Measurements from ENCODE around the gene PAIP2.
"Not testable (repeated sequence)": the region's sequence is repeated elsewhere in the genome, so short reads cannot be mapped to it uniquely, and the experiment has no call there.

PAIP2 gene, protein sequence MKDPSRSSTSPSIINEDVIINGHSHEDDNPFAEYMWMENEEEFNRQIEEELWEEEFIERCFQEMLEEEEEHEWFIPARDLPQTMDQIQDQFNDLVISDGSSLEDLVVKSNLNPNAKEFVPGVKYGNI

DNA sequence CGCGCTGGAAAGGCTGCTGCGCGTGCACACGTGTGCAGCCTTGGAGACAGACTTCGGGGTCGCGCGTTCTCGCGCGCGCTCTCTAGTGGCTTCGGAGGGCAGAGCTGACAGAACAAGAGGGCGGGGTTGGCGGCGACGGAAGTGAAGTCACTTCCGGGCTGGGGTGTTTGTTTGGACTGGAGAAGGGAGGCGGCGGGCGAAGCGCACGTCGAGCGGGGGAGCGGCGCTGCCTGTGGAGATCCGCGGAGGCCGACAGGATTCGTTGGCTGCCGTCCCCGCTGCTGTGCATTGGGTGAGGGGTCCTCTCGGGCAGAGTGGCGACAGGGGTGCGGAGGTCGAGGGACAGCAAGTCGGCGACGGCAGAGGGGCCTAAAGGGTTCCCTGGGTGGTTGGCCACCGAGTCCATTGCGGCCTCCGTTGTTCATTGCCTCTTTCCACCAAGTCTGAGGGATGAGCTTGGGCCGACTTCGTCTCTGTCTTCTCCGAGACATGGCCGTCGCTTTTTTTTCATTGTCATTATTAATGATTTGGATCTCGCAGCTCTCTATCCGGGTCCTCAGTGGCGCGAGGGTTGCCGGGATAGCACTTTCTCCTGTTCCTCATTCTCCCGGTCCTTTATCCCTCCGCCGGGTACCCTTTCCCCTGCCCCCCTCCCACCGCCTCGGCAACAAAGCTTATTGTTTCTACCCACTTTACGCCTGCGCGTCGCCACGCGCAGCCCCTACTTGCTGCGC is at the start of gene PAIP2:
PAIP2 (plus strand) TSS at position 166 of the 734 bp plus-strand sequence. CDS start 21,931 bp downstream, outside the sequence.
- peak; percentile 97 for DNase-seq

DNA sequence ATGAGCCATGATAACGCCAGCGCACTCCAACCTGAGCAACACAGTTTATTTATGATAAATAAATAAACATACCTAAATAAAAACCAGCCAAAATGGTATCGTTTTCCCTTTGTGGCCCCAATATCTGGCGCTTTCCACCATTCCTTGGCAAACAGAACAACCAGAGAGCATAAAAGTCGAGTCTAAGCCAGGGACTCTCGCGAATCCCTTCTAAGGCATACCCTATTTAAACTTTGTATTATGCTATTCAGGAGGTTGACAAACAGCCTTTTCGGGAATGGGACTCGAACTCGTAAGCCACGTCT is 48.5 kb upstream of the PAIP2 start:
- DNase-seq, result no peak

DNA sequence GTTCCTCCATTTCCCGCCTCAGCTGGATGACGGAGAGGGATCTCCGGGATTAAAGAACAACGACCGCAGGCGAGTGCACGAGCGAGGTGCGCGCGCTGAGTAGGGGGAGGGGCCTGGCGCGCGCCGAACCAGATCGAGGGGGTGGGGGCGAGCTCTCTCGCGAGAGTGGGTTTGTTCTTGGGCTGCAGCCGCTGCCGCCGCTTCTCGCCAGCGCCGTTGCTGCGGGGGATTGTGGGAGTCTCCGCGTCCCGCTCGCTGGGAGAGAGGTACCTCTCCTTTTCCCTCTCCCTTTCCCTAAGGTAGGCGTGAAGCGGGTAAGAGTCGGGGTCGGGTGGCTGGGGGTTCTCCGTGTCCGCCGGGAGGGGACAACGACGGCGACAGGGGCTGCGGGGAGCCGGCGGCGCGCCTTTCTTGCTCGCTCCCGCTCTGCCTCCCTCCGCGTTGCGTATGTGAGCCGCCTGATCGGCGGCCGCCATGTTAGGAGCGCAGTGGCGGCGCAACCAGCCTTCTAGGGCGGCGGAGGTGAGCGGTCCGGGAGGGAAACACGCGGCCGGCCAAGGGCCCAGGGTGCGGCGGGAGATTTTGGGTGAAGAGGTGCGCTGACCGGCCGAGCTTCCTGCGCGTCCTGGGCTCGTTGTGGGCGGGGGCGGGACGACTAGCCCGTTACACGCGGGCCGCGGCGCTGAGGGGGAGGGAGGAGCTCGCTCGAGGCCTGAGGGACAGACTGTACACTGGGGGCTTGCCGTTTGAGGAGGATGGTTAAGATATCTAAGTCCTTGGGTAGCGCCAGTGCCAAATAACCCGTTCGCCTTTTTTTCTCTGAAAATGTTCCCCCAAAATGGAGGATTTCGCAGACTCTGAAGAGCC is 47.9 kb upstream of the PAIP2 start, which contains the start of gene MATR3:
MATR3 (plus strand) TSS at position 234 of the 867 bp plus-strand sequence. CDS start 13,676 bp downstream, outside the sequence.
- peak; percentile 93 for DNase-seq

DNA sequence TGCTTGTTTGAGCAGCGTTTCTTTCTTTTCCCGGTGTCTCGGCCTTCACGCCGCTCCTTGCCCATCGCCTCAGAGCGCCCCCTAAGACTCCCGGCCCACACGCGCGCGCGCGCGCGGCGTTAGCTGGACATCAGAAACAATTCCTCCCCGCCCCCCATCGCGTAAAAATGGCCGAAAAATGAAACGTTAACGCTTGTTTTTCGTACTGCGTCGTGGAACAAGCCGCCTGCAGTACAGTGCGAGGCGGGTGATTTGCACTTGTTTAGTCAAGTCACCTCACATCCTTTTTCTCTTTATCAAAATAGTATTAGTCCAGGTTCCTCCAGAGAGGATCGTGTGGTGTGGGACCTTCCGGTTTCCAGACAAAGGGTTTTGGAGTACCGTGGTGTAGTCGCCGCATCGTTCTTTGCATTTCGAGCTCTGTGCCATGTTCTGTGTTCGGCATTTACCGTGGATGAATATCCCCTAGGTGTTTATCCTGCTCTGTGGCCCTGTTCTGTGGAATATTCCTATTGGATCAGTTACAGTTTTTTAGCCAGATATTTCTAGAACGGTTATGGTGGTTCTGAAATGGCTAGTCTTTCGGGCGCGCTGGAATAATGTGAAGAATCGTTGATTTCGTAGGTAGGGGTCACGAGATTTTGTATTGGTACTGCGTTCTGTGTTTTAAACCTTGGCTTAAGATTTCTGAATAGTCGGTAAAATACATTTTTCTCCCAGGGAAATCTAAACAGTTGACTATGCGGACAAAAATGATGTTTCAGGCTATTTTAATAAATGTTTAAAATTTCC is 47.1 kb upstream of the PAIP2 start:
- DNase-seq, result peak; percentile 66

DNA sequence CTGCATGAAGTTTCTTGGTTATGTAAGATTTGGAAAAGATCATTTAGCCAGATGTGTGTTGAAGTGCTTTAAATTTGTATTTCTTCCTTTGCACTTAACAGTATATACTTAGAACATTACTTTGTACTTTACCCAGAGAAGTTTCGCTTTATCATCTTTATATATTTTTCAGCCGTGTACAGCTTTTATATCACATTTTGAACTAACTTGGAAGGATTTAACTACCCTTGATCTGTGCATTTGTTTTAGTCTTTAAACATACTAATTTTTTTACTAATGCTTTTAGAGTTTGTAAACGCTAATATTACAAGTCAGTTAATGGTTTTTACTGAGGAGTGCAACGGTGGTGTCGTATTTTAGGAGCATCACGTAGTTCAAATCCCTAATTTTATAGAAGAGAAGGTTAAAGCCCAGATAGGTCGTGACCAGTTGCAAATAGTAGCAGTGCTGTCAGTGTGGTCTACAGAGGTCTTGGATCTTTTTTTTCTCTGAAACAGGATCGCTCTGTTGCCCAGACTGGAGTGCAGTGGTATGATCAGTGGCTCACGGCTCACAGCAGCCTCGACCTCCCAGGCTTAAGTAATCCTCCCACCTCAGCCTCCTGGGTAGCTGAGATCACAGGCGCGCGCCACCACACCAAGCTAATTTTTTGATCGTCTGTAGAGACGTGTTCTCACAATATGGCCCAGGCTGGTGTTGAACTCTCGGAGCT is 46.2 kb upstream of the PAIP2 start:
- no peak for DNase-seq

DNA sequence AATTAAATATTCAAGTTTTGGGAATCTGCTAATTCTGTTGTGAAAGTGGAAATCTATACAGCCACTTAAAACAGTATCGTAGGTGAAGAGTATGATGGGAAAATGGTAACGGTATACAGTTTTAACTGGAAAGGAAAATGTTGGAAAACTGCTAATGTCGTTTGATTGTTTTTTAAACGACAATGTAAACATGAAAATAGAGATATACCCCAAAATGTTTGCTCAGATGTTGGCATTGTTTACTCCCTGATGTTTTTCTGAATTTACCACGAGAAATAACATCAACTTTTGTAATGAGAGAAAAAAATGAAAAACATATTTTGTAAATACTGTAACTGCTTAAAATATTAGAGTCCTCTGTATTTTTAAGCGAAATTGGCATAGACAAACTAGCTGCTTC is 45.5 kb upstream of the PAIP2 start:
- DNase-seq, result no peak

DNA sequence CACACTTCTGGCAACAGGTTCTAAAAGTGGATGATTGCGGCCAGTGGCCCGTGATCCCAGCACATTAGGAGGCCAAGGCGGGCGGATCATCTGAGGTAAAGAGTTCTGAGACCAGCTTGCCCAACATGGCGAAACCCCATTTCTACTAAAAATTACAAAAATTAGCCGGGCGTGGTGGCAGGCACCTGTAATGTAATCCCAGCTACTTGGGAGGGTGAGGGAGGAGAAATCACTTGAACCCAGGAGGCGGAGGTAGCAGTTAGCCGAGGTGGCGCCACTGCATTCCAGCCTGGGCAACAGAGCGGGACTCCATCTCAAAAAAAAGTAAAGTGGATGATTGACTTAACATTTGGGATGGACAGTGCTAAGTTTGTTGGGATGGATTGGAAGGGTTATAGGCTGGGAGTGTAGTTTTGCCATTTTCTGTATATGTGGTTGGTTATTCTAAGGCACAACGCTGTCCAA is 44.8 kb upstream of the PAIP2 start:
- DNase-seq, result no peak

DNA sequence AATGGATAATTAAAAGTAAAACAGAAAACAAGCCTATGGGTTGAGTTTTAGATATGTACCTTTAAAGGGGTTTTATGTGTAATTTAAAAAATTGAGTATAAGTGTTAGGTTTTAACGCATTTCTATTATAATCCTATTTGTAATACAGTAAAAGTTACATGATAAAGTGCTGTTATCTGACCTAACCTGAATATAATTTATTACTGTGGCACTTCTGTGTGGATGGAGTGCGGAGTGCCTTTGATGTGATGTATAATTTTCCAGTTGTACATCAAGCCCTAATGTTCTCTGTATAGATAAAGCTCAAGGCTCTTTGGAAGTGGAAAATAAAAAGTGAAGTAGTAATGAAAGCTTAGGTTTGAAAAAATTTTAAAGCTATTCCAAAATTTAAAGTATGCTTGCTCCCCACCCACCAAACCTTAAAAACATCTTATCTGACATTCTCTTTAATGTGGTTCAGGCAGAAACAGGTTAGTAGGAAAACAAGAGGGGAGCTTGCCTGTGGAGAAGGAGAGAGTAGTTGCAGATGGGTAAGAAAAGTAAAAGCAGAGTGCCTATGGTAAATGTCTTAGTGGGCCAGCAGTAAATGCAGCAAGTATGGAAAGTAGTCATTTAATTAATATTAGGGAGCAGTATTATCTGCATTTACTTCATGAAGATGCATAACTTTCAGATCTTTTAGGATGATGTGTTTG is 44.1 kb upstream of the PAIP2 start:
- no peak for DNase-seq

DNA sequence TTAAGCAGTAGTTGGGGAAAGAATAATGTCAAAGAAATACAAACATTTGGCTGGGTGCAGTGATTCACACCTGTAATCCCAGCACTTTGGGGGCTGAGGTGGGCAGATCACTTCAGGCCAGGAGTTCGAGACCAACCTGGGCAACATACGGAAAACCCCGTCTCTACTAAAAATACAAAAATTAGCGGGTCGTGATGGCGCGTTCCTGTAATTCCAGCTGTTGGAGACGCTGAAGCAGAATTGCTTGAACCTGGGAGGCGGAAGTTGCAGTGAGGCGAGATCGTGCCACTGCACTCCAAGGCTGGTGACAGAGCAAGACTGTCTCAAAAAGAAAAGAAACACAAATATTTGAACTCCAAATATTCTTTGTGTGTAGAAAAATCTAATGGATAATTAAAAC is 43.4 kb upstream of the PAIP2 start:
- DNase-seq, result no peak

DNA sequence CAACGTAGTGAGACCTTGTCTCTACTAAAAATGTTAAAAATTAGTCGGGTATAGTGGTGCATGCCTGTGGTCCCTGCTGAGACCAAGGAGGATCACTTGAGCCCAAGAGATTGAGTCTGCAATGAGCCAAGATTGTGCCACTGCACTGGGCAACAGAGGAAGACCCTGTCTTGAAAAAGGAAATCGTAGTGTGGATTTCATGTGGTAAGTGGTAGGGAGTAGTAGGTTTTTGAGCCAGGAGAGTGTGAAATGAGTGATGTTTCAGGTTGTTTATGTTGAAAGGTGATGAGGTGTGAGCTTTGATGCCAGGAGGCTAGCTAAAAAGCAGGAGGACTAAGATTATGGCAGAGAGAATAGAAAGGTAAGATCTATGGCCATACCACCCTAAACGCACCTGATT is 42.2 kb upstream of the PAIP2 start:
- no peak for DNase-seq

DNA sequence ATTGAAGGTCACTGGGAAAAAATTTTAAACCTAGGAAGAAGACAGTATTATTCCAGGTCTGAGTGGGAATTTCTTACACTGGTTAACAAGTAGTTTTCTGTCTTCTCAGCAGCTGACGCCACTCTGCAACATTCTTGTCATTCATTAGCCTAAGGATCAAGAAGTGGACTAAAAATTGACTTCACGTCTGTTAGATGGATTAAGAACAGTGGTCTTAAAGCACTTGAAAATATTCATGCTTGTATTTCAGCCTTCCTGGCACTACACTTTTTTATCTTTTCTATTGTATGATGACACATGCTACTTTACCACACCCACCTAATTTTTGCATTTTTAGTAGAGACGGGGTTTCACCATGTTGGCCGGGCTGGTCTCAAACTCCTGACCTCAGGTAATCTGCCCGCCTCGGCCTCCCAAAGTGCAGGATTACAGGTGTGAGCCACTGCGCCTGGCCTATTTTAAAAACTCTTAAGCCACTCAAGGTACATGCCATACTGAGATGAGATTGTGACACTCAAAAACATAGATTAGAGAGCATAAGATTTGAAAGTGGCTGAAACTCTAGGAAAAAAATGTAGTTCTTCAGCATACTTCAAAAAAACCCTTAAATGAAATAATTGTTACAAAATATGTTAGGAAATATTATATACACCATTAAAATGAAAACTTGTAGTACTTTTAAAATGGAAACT is 39.7 kb upstream of the PAIP2 start:
- DNase-seq, result no peak

DNA sequence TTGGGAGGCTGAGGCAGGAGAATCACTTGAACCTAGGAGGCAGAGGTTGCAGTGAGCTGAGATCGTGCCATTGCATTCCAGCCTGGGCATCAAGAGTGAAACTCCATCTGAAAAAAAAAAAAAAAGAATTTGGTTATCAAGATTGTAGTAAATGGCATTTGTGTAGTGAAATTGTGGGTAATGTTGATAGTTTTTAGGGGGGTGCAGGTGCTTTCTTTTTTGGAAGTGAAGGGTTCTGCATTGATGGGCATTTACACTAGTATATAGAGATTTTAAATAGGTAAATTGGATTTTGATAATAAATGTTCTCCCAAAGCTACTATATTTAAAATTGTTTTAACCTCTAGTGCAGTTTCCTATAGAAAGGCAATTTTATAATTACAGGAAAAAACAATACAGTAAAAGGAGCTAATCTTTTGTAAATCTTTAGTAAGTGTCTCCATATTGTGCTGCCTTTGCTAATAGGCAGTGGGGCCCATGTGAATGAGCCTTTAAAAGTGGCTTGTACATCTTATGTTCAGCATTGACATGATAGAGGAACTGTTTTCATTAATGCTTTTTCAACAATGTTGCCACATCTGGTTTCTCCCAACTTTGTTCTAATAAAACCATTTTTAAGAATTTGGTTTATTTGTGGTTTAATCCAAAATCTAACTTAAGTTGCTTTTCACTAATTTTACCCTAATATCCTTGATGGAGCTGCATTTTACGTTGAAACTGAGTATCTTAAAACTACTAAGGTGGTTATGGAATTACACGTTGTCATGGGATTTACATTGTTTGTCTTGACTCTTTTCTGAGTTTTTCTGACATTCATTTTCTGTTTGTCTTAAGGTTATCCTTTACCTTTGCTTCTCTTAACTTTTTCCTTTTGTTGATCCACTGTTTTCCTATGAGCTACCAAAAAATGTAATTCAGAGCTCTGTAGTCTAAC is 37.0 kb upstream of the PAIP2 start:
- DNase-seq, result no peak

DNA sequence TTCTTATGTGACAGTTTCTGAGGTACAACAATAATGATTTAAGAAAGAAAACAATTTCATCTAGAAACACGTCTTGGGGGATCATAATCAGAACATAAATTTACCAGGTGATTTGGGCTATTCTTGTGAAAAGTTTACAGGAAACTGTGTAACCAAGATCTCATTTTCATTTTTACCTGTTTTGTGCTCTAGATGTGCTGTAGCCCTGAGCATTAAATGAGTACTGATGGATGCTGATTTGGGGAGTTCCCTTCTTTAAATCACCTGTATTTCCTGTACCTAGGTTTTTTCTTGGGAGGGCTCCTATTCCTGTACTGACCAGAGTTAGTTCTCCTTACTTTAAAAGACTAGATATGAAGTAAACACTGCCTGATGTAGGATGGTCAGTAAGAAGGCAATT is 35.5 kb upstream of the PAIP2 start:
- DNase-seq, result no peak

DNA sequence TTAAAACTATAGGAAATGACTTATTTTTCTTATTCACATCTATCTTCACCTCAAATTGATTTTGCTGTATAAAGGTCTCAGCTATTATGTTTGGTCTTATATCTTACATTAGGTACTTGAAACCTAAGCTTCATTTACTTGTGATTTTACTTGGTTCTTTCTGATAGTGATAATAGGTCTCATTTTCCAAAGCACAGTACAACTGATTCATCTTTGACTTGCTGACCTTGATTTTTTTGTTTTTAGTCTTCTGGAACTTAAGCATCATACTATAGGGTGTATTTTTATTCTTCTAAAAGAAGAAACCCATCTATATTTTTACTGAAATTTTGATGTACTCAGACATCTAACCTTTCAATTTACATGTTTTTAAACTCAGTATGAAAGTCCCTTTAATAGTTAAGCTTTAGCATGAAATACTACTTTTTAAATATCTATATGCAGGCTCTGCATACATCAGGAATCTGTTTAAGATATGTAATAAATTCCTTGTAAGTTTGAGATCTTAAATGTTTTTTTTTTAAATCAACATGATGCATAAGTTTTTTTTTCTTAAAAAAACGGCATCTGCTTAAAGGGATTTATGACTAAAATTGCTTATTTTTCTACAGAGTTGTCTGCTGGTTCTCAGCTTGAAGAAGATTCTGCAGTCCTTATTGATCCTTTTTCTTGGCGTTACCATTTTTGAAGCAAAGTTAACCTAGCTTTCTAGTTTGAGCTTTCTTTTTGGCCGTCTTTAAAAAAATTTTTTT is 34.9 kb upstream of the PAIP2 start:
- DNase-seq, result no peak

DNA sequence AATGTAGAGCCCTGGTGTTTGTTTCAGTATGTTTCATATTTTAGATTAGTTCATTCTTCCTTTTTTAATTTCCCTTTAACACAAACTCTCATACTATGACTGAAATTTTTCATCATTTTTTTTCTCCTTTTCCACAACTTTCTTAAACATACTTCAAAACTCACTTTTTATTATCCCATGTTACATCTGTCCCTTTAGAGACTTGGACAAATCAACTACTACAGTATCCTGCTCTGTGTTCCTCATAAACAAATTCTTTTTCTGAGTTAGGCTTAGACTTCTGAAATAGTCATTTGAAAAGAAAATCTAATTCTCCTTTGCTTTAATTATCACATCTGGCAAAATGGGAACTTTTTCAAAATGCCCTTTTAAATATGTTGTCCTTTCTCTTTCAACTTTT is 32.9 kb upstream of the PAIP2 start:
- DNase-seq, result no peak

DNA sequence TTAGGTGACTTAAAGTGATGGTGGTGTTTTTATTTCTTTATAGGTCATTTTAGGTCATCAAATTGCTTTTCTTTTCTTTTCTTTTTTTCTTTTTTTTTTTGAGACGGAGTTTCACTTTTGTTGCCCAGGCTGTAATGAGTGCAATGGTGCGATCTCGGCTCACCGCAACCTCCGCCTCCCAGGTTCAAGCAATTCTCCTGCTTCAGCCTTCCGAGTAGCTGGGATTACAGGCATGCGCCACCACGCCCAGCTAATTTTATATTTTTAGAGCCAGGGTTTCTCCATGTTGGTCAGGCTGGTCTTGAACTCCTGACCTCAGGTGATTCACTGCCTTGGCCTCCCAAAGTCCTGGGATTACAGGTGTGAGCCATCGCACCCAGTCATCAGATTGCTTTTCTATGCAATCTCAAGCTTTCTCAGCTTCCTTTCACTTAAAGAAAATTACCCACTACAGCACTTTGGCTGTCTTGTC is 30.9 kb upstream of the PAIP2 start:
- not testable (repeated sequence) for DNase-seq

DNA sequence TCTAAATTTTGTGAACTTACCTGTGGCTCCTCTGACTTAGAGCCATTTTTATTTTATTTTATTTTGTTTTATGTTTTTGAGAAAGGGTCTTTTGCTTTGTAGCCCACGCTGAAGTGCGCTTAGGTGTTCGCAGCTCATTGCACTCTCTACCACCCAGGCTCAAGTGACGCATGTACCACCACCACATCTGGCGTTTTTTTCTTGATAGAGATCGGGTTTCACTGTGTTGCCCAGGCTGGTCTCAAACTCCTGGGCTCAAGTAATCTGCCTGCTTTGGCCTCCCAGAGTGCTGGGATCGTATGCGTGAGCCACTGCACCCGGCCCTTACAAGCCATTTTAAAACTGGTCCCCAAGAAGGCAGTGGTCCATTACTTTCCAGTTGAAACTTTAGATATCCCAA is 29.6 kb upstream of the PAIP2 start:
- DNase-seq, result no peak

DNA sequence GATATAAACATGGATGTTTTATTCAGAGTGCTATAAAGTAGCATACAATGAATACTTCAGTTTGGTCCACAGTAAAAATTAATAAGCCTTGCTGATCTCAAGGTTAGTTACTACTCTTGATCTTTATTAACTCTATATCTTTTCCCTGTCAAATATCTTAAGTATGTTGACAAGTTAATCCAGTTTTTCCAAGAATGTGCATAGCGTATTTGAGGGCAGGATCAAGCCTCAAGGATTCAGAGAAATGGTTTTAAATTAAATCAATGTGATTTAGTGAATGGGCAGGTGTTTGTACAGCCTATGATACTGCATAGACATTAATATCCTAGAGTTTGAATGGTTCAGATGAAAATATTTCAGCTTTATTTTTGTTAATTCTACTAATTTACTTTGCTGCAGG is 27.4 kb upstream of the PAIP2 start:
- DNase-seq, result no peak

DNA sequence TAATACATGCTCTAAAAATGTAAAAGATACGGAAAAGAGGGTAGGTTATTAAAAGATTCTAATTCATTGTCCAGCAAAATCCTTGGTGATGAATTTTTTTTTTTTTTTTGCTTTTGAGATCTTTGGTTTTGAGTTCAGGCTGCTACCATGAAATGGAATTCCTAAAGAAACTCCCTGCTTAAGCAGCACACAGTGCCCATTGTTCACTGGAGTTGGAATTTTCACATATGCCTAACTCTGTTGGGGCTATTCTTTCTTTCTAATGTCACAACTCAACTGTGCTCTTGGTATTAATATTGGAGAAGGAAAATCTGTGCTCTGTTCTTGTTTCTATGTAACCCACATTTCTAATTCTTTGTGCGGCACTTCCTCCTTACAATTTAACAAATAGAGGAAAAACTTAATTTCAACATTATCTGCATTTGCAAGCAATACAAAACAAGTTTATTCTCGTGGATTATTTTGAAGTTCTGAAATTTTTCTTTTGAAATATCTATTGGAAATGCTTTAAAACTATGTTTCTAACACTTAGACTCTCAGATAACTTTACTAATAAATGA is 26.5 kb upstream of the PAIP2 start:
- no peak for DNase-seq

Measured in activated naive CD4-positive, alpha-beta T cell treated with Interleukin-2 at 50 U/mL for 16 hours (primary cell).